ENCODE data around the gene TMEM143. TPM values are rescaled to one million over a fixed set of nuclear protein-coding genes. Genes with fewer than 3 reads are reported as not detected.

The TMEM143 gene
- total and polyA plus RNA-seq, 12 donors = 3.3 to 26.5 (median 12.7) TPM

GRCh38 chr19:48396016-48396823 lies 32.5 kb upstream of the TMEM143 start:
- Histone ChIP-seq H3K27ac (no peak overlapping the region), H3K4me3 (no peak overlapping the region), H3K27me3 (peaks cover 40% of the 10 kb centered on the region), H3K9me3 (replicated peaks in 1 of 3) (no peaks in the 10 kb centered on the region), H3K4me1 (replicated peaks in 1 of 2) (peaks cover 0 to 6% of the 10 kb centered on the region in 2 donors), H3K36me3 (replicated peaks in 1 of 2) (no peaks in the 10 kb centered on the region)
- TF ChIP-seq, protein P1, sequence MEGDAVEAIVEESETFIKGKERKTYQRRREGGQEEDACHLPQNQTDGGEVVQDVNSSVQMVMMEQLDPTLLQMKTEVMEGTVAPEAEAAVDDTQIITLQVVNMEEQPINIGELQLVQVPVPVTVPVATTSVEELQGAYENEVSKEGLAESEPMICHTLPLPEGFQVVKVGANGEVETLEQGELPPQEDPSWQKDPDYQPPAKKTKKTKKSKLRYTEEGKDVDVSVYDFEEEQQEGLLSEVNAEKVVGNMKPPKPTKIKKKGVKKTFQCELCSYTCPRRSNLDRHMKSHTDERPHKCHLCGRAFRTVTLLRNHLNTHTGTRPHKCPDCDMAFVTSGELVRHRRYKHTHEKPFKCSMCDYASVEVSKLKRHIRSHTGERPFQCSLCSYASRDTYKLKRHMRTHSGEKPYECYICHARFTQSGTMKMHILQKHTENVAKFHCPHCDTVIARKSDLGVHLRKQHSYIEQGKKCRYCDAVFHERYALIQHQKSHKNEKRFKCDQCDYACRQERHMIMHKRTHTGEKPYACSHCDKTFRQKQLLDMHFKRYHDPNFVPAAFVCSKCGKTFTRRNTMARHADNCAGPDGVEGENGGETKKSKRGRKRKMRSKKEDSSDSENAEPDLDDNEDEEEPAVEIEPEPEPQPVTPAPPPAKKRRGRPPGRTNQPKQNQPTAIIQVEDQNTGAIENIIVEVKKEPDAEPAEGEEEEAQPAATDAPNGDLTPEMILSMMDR (IDR thresholded peaks at IDR 0.05) = no peak
- no peak for TF ChIP-seq POLR2A (IDR thresholded peaks at IDR 0.05)
- DNase-seq = no peak
- intact Hi-C loops (cut with DNase I) = loop anchor here in 1 of 2 donors (10.0 kb wide), 1 partner anchor 49 kb away; the partner anchor contains the start of gene GRWD1
- WGBS, 4 donors = 59 to 64% (median 63%) methylated on average over 24 of the region's 24 CpGs

DNA sequence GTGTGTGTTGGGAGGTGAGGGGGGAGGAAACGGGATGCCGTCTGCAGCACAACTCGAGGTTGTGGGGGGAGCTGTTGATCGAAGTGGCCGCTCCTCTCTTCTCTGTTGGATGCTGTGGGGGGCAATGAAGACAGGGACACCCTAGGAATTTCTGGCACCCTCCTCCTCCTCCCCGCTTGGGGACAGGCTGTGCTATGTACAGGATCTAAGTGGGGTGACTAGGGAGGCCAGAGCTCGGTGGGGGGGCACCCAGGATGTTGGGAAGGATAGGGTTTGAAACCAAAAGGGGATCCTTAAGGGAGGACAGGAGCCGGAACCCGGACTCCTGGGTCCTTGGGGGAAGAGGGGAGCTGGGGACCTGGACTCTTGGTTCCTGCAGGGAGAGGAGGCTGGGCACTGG lies 31.8 kb upstream of the TMEM143 start:
- H3K27me3 ChIP-seq = peaks cover 40% of the 10 kb centered on the region
- H3K4me3 ChIP-seq = no peak overlapping the region
- no peaks in the 10 kb centered on the region for H3K36me3 ChIP-seq (replicated peaks in 1 of 2)
- no peak for DNase-seq
- intact Hi-C loops (cut with DNase I) = loop anchor here in 1 of 2 donors (10.0 kb wide), 1 partner anchor 49 kb away; the partner anchor contains the start of gene GRWD1
- no peak overlapping the region for H3K27ac ChIP-seq
- peaks cover 0 to 6% of the 10 kb centered on the region in 2 donors for H3K4me1 ChIP-seq (replicated peaks in 1 of 2)
- TF ChIP-seq, protein P1 (IDR thresholded peaks at IDR 0.05) = no peak
- no peak for TF ChIP-seq POLR2A (IDR thresholded peaks at IDR 0.05)
- no peaks in the 10 kb centered on the region for H3K9me3 ChIP-seq (replicated peaks in 1 of 3)
- WGBS, 4 donors = 30 to 35% (median 32%) methylated on average over 9 of the region's 9 CpGs

- Histone ChIP-seq H3K4me1 (replicated peaks in 1 of 2) (peaks cover 0 to 8% of the 10 kb centered on the region in 2 donors), H3K27me3 (peaks cover 40% of the 10 kb centered on the region), H3K36me3 (replicated peaks in 1 of 2) (no peaks in the 10 kb centered on the region), H3K9me3 (replicated peaks in 1 of 3) (no peaks in the 10 kb centered on the region), H3K4me3 (no peak overlapping the region), H3K27ac (no peak overlapping the region)
- no peak for DNase-seq
- intact Hi-C loops (cut with DNase I) = loop anchor here in 1 of 2 donors (10.0 kb wide), 1 partner anchor 50 kb away; the partner anchor contains the start of gene GRWD1
- WGBS, 4 donors = 2 to 11% (median 10%) methylated on average over 6 of the region's 6 CpGs
- TF ChIP-seq POLR2A (IDR thresholded peaks at IDR 0.05) = no peak
- TF ChIP-seq, protein P1 (IDR thresholded peaks at IDR 0.05) = no peak
These were observed 31.4 kb upstream of the TMEM143 start for GRCh38 chr19:48395170-48395455.

DNA sequence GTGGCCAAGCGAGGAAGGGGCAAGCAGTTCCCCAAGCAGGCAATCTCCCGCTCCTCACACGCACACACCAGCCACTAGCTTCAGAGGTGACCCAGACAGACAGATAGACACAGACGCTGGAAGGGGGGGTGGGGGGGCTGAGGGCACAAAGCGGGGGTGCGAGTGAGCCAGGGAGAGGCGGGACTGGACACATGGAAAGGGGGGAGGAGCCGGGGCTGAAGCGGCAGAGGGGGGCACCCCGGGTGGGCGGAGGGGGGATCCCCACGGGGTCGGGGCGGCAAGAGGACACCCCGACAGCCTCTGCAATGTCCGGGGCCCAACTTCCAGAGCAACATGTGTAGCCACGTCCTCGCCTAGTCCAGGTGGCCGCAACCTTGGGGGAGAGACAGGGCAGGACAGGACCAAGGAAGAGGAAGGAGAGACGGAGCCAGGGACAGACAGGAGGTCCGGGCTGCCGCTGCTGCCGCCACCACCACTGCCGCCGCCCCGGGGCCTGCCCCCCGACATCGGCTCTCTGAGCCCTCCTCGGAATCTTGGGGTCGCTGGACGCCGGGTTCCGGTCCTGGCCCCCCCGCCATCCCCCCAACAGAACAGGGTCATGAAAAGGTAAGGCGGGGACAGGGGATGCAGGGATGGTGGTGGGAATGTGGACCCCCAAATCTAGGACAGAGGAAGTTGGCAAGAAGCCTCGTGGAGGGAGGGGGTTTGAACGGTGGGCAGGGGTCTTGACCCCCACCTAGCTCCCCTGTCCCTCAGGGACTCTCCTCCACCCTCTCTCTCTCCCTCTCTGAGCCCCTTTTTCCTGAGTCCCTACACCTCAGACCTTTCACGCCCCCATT lies 30.8 kb upstream of the TMEM143 start:
- peaks cover 40% of the 10 kb centered on the region for H3K27me3 ChIP-seq
- no peak overlapping the region for H3K27ac ChIP-seq
- no peaks in the 10 kb centered on the region for H3K36me3 ChIP-seq (replicated peaks in 1 of 2)
- no peaks in the 10 kb centered on the region for H3K9me3 ChIP-seq (replicated peaks in 1 of 3)
- TF ChIP-seq, protein P1 (IDR thresholded peaks at IDR 0.05) = no peak
- no peak for TF ChIP-seq POLR2A (IDR thresholded peaks at IDR 0.05)
- WGBS, 4 donors = 4 to 8% (median 5%) methylated on average over 23 to 38 of the region's 38 CpGs
- intact Hi-C loops (cut with DNase I) = loop anchor here in 1 of 2 donors (10.0 kb wide), 1 partner anchor 50 kb away; the partner anchor contains the start of gene GRWD1
- peaks cover 0 to 13% of the 10 kb centered on the region in 2 donors for H3K4me1 ChIP-seq (replicated peaks in 1 of 2)
- no peak overlapping the region for H3K4me3 ChIP-seq
- no peak for DNase-seq
